GM19328 (cell line): ENCODE data around the gene MRPL22.
"Not testable (repeated sequence)": the region's sequence is repeated elsewhere in the genome, so short reads cannot be mapped to it uniquely, and the experiment has no call there.

Source experiments
- ATAC-seq: cut with Tn5 transposase; IDR thresholded peaks from one replicate; pipeline ENCODE4 v1.9.1; 2021; ENCODE audit warnings: mild to moderate bottlenecking, moderate library complexity; ENCODE audit not compliant: unreplicated experiment

MRPL22 gene

DNA sequence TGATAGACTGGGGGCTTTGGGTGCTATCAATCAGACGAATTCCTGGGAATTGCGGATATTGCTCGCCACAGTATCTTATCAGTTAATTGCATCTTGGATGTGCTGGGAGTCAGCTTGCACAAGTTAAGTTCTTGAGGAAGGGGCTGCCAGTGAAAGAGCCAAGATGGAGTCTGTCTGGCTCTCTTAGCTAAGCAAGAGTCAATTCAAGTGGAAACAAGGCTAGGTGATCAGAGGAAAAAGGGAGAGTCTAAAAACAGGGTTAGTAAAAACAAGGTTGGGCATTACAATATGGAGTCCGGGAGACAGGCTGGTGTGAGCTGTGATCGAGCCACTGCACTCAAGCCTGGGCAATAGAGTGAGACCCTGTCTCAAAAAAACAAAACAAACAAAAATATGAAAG is 1.5 kb upstream of the MRPL22 start:
- not testable (repeated sequence) for ATAC-seq

DNA sequence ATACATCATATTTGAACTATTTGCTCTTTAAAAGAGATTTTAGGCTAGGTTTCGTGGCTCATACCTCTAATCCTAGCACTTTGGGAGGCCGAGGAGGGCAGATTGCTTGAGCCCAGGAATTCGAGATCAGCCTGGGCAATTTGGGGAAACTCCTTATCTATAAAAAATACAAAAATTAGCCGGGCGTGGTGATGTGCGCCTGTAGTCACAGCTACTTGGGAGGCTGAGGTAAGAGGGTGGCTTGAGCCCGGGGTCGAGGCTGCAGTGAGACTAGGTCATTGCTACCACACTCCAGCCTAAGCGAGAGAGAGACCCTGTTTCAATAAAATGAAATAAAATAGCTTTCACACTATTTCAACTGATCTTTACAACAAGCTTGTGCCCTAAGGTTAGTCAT is 500 bp upstream of the MRPL22 start:
- no peak for ATAC-seq

GRCh38 chr5:154943527-154943926 is 2.7 kb downstream of the MRPL22 start:
- ATAC-seq = no peak

DNA sequence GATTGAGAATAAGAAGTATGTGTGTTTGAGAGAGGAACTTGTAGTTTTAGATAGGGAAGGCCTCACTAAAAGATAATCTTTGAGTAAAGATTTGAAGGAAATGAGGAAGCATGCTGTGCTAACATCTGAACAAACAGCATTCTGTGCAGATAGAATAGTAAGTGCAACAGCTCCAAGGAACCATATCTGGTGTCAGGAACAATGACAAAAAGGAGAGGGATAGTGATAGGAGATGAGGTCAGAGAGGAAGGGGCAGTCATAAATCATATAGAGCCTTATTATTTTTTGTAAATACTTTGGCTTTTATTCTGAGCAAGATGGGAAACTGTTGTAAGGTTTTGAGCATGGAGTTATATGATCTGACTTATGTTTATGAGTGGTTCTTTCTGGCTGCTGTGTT is 3.8 kb downstream of the MRPL22 start:
- no peak for ATAC-seq

DNA sequence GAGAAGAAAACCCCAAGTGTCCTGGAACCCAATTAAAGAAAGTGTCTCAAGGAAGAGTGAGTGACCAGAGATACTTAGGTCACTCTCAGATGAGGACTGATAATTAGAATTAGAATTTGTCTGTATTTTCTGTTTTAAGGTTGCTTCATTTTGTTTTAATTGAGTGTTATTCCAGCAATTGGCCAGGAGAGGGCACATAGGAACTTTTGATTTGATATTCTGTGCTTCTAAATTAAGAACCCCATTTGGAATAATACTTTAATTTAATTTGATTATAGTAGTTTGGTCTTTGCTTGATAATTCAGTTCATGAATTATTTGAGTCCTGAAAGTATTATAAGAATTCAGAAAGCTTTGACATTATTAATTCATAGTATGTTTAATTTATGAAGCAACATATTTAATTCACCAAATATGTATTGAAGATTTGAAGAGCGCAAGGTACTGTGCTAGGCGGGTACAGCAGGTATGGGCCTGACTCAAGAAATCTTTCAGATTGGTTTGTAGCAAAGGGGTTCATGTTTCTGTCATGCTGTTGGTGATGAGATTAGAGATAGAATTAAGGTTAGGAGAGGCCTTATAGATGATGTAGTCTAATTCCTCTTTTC is 4.9 kb downstream of the MRPL22 start:
- ATAC-seq = no peak

DNA sequence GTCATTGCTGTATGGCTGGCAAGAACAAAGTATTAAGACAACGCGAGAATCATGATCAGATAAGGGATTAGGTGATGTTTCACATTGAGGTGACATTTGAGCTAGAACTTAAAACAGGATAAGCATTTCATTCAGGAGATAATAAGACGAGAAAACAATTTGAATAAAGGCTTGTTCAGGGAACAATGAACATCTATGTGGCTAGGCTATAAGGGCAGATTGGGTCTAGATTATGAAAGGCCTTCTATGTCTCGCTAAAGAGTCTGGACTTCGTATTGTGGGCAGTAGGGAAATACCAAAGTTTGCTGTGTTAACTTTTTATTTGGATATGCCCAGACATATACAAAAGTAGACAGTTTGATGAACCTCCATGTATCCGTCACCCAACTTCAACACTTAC is 6.9 kb downstream of the MRPL22 start:
- ATAC-seq = no peak

DNA sequence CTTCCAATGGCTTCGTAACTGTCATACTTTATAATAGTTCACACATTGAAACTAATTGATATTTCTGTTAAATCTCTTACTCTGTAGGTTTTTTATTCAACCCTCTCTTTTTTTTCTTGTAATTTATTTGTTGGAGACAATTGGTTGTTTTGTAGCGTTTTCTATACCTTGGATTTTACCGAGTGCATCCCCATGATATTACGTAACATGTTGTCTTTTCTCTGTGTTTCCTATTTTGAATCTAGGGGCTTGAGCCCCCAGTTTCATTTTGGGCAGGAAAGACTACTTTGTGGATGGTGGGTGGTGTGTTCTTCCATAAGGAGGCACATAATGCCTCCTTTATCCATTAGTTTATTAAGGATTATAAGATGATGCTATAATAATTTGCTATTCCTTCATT is 7.4 kb downstream of the MRPL22 start:
- ATAC-seq = no peak

GRCh38 chr5:154949781-154950180 is 8.9 kb downstream of the MRPL22 start:
- no peak for ATAC-seq

DNA sequence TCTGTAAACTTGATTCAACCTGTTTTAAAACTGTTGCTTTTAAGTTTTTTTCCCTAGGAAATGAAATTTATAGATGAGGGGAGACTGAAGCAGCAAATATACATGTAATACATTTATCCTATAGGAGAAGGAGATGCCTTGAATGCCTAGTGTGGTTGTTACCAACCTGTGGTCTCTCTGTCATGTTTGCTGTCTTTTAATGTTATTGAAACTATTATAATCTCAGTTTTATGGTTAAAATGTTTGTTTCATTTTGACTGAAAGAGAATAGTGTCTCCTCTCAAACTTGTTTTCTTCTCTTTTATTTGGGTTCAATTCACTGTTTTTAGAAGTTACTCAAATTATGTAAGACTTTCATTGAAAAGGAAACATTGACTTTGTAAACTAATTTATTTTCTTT is 15.8 kb downstream of the MRPL22 start:
- ATAC-seq = no peak

DNA sequence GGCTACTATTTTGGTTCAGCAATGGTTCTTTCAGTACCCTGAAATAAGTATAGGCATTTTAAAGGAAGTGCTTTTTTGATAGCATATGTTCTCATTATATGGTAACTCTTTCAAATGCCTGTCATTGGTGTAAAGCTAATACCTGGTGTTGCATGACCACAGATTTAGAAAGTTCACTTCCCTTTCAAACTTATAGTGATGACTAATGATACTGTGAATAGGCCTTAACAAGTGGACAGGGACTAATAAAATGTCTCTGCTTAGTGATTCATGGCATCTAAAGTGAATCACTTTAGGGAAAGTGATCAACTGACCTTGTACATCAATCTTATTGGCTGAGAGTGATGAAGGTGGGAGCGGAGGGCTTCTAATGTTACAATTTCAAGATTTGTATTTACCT is 21.6 kb downstream of the MRPL22 start:
- ATAC-seq = peak; percentile 83

GRCh38 chr5:154966081-154966841 is 25.4 kb downstream of the MRPL22 start:
- no peak for ATAC-seq

DNA sequence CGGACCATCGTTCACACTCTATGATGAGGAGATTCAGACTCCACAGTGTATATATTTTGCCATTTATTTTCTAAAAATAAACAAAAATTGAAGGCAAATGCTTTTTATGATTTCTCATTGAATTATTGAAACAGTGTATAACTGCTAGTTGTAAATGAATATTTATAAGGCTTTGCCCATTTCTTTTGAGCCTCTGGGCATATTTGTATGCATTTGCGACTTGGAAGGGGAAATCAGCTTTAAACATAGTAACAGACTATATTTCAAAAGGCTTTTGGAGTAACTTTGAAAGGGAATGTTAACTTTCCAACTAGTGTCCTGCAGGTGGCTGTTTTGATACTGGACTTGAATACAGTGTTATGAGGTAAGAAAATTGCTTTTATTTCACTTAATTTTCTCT is 26.0 kb downstream of the MRPL22 start:
- no peak for ATAC-seq

DNA sequence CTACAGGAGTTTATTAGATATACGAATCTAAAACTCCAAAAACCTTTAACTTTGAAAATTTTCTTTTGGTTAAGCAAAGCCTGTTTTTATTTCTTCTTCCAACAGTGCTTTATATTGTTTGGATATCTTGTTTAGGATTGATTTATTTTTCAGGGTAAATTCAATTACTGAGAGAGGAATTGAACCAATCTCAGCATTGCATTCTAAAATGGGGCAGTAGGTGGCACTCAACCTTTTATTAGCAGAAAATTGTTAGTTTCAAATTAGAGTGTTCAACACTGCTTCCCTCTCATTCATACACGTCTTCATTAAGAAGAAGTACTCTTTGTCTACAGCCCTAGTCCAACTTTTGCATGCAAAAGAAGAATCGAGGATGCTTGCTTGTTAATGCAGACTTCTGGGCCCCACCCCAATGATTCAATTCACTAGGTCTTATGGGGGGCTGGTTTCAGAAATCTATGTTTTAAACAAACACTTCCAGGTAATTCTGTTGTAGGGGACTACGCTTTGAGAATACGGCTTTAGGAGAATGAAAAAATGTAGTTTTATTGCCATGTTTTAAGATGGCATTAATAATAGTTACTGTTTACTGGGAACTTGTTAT is 26.6 kb downstream of the MRPL22 start:
- ATAC-seq = no peak

GRCh38 chr5:154968953-154969352 is 28.1 kb downstream of the MRPL22 start:
- no peak for ATAC-seq

- no peak for ATAC-seq
Measured at GRCh38 chr5:154970759-154971158, 29.9 kb downstream of the MRPL22 start.

DNA sequence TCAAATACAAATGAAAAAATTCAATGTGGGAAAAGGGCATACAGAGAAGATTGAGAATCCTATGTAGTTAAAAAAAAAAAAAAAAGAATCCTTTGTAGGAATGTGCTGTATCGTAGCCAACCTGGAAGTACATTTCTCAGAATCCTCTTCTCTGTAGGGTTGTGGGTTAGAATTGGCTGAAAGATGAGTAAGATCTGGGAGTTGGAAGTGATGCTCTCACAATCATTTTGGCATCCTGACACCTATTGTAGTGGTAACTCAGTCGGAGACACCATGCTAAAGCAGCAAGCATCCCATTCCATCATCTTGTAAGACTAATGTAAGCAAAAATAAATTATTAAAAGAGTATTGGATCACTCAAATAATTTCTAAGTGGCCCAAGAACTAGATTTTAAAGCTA is 30.6 kb downstream of the MRPL22 start:
- ATAC-seq = no peak

DNA sequence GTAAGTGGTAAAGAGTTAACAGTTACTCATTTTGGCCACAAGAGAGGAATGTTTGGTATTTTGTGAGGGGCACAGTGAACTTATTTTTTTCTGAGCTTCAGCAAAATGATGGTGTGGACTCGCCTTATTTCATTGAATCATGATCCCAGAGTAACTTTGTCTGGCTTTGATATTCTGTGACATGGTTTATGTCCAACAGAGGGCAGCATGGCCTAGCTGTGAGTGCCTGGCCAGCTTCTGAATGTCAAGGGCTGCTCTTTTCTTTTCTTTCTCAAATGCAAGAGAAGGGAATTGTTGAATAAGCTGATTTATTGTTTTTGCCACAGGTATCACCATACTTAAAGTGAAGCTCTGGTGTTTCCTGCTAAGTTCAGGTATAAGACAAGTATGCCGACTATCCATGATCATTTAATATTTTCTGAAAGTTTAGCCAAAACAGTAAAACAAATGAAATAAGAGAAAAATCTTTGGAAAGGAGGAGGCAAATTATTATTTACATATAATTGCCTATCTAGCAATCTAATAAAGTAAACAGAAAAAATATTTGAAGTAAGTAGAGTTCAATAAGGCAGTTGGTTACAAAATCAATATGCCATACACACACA is 31.7 kb downstream of the MRPL22 start:
- ATAC-seq = no peak

- not testable (repeated sequence) for ATAC-seq
Measured at GRCh38 chr5:154976082-154976481, 35.2 kb downstream of the MRPL22 start.

GRCh38 chr5:154977409-154977808 is 36.5 kb downstream of the MRPL22 start:
- ATAC-seq = no peak

- ATAC-seq = not testable (repeated sequence)
Measured at GRCh38 chr5:154978294-154978693, 37.4 kb downstream of the MRPL22 start.

DNA sequence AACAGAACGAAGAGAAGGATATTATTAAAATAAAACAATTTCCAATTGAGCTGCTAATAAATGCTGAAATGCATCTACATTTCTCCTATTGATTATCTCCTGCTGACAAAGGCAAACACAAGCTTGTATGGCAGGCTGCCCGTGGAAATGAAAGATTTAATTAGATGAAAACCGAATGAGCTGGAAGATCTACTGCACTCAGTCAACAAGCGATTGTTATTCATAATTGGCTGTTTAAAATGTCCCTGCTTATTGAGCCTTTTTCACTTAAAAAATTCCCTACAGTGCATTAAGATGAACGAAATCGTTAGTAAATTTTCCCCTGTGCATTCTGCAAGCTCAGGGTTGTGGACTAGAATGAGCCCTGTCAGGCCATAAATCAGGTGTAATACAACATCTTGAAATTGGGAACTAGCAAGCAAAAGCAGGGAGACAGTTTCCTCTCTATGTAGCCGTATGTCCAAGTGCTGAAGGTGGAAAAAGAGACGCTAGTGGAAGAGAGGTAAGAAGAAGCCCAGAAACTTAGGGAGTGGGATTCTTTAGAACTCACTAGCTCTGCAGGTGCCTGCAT is 44.2 kb downstream of the MRPL22 start:
- ATAC-seq = no peak

GRCh38 chr5:154986151-154986550 is 45.3 kb downstream of the MRPL22 start:
- ATAC-seq = no peak
